GM13977 (cell line): Measurements from ENCODE around the gene PRDM11.

Experiments used
- DNase-seq: peaks from one replicate; pipeline ENCODE4 v3.0.0; 2012; ENCODE audit warnings: low spot score
- in situ Hi-C: fragments of 300-500 bp; cut with MboI; formaldehyde crosslinking; loops from one replicate; pipeline ENCODE4 v1.12.0; 2022; ENCODE audit warnings: low sequenced_read_pairs, low pct_unique_long_range_greater_than_20kb, mixed read lengths, inconsistent platforms; ENCODE audit not compliant: unreplicated experiment
- TF ChIP-seq, protein P1 (sequence below): IDR thresholded peaks from 2 replicates; pipeline ENCODE4 v1.5.1; 2012; ENCODE audit warnings: mild to moderate bottlenecking, control low read depth; ENCODE audit not compliant: insufficient read depth; ENCODE audit errors: extremely low read depth, missing control alignments

Gene PRDM11

DNA sequence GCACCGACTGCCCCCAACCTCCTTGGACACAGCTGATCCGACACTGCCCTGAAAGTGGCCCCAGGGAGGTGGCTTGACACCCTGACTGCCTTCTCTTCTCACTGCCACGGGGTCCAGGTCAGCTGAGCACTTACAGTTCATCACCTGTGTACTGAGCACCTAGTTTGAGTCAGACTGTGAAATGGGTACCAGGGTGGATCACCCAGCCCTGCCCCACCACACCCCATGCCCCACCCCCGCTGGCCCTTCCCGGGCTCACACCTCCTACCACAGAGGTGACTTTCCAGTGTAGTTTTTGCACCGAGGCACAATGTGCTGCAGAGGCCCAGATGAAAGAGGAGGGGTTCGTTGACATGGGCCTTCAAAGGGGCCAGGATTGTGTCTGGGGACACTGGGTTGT is 59.5 kb downstream of the PRDM11 start:
- DNase-seq = no peak
- TF ChIP-seq, protein P1, sequence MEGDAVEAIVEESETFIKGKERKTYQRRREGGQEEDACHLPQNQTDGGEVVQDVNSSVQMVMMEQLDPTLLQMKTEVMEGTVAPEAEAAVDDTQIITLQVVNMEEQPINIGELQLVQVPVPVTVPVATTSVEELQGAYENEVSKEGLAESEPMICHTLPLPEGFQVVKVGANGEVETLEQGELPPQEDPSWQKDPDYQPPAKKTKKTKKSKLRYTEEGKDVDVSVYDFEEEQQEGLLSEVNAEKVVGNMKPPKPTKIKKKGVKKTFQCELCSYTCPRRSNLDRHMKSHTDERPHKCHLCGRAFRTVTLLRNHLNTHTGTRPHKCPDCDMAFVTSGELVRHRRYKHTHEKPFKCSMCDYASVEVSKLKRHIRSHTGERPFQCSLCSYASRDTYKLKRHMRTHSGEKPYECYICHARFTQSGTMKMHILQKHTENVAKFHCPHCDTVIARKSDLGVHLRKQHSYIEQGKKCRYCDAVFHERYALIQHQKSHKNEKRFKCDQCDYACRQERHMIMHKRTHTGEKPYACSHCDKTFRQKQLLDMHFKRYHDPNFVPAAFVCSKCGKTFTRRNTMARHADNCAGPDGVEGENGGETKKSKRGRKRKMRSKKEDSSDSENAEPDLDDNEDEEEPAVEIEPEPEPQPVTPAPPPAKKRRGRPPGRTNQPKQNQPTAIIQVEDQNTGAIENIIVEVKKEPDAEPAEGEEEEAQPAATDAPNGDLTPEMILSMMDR = no peak
- in situ Hi-C loops = no loop called here

DNA sequence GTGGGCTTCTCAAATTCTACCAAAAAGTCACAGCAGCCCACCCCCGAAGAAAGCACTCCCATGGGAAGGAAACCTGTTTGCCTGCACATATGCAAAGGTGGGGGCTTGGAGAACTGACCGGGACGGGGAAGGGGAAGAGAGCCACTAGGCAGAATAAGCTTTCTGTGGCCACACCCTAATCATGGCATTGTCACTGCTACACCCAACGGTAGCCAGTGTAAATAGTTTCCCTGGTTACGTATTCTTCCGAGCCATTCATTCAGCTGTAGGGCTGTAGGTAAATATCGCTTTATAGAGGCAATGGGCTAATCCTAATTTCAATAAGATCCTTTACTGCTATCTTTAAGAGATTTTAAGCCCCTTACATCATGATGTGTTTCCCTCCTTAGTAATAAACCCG is 61.7 kb downstream of the PRDM11 start:
- TF ChIP-seq, protein P1 = no peak
- in situ Hi-C loops = no loop called here

DNA sequence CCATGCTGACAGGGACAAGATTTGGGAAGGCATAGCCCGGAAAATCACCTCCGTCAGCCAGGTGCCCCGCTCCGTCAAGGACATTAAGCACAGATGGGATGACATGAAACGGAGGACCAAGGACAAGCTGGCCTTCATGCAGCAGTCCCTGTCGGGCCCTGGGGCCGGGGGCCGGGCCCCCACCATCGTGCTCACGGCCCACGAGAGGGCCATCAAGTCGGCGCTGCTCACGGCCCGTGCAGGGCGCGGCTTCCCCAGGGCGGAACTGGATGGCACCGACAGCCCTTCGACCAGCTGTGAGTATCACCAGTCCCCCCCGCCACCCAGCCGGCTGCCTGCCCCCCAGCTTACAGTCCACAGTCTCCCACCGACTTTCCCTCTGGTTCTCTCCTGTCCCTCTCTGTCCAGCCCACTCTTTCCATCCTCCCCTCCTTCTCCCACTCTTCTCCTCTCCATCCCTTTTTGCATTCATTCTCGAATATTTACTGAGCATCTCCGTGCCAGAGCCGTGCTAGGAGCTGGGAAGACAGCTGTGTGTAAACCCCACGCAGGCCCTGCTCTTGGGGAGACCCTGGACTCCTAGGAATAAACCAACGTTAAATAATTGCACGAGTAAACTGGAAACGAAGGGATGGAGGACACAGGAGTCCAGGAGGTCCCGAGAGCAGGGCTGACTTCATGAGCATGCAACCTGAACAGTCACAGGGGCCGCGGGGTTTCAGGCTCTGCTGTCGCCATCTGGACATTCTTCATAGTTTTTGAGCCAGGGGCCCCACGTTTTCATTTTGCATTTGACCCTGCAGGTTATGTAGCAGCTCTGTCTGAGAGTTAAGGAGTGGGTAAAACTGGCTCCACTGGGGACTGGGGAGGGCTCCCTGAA is 62.8 kb downstream of the PRDM11 start:
- no peak for DNase-seq
- in situ Hi-C loops = no loop called here
- TF ChIP-seq, protein P1 = no peak

More for the DNA sequence above, 61.7 kb downstream of the PRDM11 start:
- no peak for DNase-seq

DNA sequence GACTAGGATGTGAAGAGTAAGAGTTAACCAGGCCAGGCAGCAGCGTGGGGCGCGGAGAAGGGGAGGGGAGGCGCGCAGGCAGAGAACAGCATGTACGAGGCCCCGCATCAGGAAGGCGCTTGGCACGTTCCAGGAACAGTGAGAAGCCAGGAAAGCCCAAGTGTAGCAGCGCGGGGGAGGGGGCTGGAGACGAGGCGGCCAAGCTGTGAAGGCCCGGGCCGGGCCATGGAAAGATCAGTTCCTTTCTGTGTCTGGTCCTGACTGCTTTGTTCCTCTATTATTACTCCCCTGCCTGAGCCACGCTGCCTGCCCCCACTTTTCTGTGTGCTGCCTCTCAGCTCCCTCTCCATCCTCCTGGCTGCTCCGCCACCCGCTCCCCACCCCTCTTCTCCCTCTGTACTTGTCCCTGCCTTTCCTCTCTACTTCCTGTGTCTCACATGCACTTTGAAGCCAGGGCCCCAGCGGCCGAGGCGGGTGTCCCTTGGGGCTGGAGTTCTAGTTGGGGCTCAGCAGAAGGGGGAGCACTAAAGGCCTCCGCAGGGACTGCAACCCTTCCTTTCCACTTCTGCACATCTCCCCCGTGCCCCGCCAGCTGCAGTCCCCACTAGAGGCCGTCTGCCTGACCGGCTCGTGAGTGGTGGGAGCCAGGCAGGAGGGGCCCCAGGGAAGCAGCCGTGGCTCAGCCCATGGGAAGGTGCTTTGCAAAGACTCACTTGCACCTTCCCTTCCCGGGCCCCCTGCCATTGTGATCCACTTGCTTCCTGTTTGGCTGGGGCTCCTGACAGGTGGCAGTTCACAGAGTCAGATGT is 63.7 kb downstream of the PRDM11 start:
- TF ChIP-seq, protein P1 = no peak
- DNase-seq = peak; percentile 50
- in situ Hi-C loops = no loop called here

DNA sequence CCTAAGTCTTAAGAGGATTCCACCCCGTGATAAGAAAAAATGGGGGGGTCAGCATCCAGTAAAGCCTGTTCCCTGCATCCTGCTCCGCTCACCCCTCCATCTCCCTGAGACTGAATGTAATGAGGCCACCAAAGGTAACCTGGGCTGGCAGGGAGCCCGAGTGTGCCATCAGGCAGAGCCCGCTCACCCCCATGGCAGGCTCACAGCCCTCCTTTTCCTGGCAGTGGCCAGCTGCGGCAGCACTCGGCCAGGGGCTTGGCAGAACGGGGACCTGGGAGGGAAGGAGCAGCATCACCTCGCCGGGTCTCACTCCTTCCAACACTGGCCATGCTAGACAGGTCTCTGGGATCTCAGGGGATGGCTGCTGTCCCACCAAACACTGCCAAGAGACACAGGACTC is 64.4 kb downstream of the PRDM11 start:
- in situ Hi-C loops = no loop called here
- TF ChIP-seq, protein P1 = no peak
- no peak for DNase-seq

DNA sequence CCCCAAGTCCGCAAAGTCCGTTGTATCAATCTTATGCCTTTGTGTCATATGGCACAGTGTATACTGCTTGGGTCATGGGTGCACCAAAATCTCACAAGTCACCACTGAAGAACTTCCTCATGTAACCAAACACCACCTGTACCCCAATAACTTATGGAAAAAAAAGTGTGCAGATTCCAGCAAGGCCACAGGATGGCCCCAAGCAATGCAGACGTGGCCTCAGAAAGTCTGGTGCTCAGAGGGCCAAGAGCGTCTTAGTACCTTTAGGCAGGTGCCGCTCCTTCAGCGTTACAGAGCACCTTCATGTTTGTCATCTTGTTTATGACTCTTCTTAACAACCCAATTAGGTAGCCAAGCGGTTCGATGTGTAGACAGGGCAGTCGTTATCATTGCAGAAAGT is 65.3 kb downstream of the PRDM11 start:
- DNase-seq = no peak
- TF ChIP-seq, protein P1 = no peak
- in situ Hi-C loops = no loop called here
